Prostate gland (tissue), 2 donors: Measurements from ENCODE around the gene AMFR. TPM values are rescaled to one million over a fixed set of nuclear protein-coding genes. Genes with fewer than 3 reads are reported as not detected.

Experiments used
- DNase-seq: peaks from one replicate; pipeline ENCODE4 v3.0.0-alpha.2; 2019; ENCODE audit warnings: low spot score
- H3K27ac ChIP-seq, 2 donors: fragments of 200-600 bp; sonication (generic); 2 replicates each; pipeline ENCODE4 v1.5.1; 2017 to 2019
- H3K27me3 ChIP-seq: fragments of 200-600 bp; sonication (generic); replicated peaks from 2 replicates; pipeline ENCODE4 v1.5.1; 2019; ENCODE audit not compliant: insufficient read depth
- H3K36me3 ChIP-seq, 2 donors: fragments of 200-600 bp; sonication (generic); 1 replicate in 1 of 2; 2 replicates in 1 of 2; pipeline versions ENCODE4 v1.5.1 to v1.8.1; 2017 to 2019
- H3K4me1 ChIP-seq: fragments of 200-600 bp; sonication (generic); replicated peaks from 2 replicates; pipeline ENCODE4 v1.5.1; 2019
- H3K4me3 ChIP-seq, 2 donors: fragments of 200-600 bp; sonication (generic); 2 replicates each; pipeline ENCODE4 v1.5.1; 2017 to 2019
- H3K9me3 ChIP-seq: fragments of 200-600 bp; sonication (generic); 2 replicates; pipeline ENCODE4 v1.5.1; 2017
- POLR2A ChIP-seq: fragments of 450-650 bp; IDR thresholded peaks from one replicate; pipeline ENCODE4 v1.6.1; 2016; ENCODE audit warnings: antibody characterized with exemption, mild to moderate bottlenecking
- POLR2AphosphoS5 ChIP-seq: sonication (generic); formaldehyde crosslinking; IDR thresholded peaks from one replicate; pipeline ENCODE4 v1.6.1; 2017; ENCODE audit warnings: antibody characterized with exemption
- WGBS: methylation state at CpG from one replicate; pipeline ENCODE4 v1.1.5; 2018; 5-methylcytosine and 5-hydroxymethylcytosine counted together
- intact Hi-C: fragments of 100-400 bp; cut with DNase I; formaldehyde crosslinking; loops from one replicate; pipeline ENCODE4 v1.14.2; 2022
- total RNA-seq, 2 donors: library from RNA; depleted of rRNA; stranded (reverse); fragments of >200 nt; gene quantifications; one replicate each; pipeline ENCODE4 v1.1.0, GENCODE V29; 2016
- TF ChIP-seq, protein P1 (sequence below), 4 experiments: fragments of 200-600 bp in 2 of 4; fragments of 450-650 bp in 2 of 4; sonication (generic) in 2 of 4; IDR thresholded peaks; 1 replicate in 3 of 4; 2 replicates in 1 of 4; pipeline ENCODE4 v1.5.1; 2016 to 2019; ENCODE audit warnings: antibody characterized with exemption in 4 of 4, mild to moderate bottlenecking in 2 of 4, moderate library complexity in 2 of 4

Gene AMFR
- total RNA-seq, 2 donors from 2014 or later, result 123 to 261 TPM

DNA sequence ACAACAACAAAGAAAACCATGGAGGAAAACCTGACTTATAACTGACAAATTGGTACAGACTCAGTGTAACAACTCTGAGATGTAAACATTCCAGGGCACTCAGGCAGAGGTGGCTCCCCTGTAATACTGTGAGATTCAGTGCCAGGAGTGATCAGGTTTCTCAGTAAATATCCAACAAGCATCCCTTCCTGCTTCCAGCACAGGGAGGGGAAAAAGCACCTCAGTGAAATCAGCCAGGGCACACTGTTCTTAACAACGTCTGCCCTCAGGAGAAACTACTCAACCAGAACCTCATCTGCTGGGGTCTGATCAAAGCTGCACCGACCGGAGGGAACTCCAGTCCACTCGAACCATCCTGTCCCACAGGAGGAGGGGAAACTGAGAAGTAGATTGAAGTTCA lies 52.3 kb downstream of the AMFR start:
- H3K27ac ChIP-seq, result peak overlapping the region in 1 of 2 donors; percentile 33
- TF ChIP-seq POLR2A (no peak), POLR2AphosphoS5 (peak; percentile 76)
- intact Hi-C loops, result no loop called here
- no peaks in the 10 kb centered on the region for H3K9me3 ChIP-seq
- DNase-seq, result peak; percentile 70
- 29% methylated on average over 4 of the region's 4 CpGs for WGBS
- no peaks in the 10 kb centered on the region for H3K27me3 ChIP-seq
- H3K4me3 ChIP-seq, result no peak overlapping the region
- no peaks in the 10 kb centered on the region for H3K36me3 ChIP-seq
- no peaks in the 10 kb centered on the region for H3K4me1 ChIP-seq

DNA sequence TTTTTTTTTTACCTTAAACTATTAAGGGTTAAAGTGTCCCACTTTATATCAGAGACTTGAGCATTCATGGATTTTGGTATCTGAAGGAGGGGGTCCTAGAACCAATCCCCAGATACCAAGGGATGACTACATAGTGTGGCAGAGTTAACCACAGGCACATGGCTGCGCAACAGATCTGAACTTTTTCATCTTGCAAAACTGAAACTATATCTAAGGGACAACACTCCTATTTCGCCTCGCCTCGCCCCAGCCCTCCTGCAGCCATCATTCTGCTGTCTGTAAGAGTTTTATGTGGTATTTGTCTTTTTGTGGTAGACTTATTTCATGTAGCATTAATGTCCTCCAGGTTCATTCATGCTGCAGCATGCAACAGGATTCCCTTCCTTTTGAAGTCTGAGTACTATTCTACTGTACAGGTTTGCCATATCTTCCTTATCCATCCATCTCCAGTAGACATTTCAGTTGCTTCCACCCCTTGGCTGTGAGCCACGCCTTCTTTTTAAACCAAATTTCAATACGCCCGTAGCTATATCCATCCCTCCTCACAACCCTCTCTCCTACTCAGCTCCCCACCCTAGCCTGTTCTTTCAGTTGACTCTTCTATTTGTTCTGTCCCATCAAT lies 53.2 kb downstream of the AMFR start:
- no peaks in the 10 kb centered on the region for H3K4me1 ChIP-seq
- H3K4me3 ChIP-seq, result no peak overlapping the region
- DNase-seq, result no peak
- WGBS, result 46% methylated on average over 7 of the region's 7 CpGs
- intact Hi-C loops, result no loop called here
- no peaks in the 10 kb centered on the region for H3K27me3 ChIP-seq
- H3K27ac ChIP-seq, result no peak overlapping the region
- TF ChIP-seq POLR2AphosphoS5 (no peak), POLR2A (no peak)
- TF ChIP-seq, protein P1, sequence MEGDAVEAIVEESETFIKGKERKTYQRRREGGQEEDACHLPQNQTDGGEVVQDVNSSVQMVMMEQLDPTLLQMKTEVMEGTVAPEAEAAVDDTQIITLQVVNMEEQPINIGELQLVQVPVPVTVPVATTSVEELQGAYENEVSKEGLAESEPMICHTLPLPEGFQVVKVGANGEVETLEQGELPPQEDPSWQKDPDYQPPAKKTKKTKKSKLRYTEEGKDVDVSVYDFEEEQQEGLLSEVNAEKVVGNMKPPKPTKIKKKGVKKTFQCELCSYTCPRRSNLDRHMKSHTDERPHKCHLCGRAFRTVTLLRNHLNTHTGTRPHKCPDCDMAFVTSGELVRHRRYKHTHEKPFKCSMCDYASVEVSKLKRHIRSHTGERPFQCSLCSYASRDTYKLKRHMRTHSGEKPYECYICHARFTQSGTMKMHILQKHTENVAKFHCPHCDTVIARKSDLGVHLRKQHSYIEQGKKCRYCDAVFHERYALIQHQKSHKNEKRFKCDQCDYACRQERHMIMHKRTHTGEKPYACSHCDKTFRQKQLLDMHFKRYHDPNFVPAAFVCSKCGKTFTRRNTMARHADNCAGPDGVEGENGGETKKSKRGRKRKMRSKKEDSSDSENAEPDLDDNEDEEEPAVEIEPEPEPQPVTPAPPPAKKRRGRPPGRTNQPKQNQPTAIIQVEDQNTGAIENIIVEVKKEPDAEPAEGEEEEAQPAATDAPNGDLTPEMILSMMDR (IDR thresholded peaks at IDR 0.05), result no peak
- no peaks in the 10 kb centered on the region for H3K36me3 ChIP-seq
- no peaks in the 10 kb centered on the region for H3K9me3 ChIP-seq

DNA sequence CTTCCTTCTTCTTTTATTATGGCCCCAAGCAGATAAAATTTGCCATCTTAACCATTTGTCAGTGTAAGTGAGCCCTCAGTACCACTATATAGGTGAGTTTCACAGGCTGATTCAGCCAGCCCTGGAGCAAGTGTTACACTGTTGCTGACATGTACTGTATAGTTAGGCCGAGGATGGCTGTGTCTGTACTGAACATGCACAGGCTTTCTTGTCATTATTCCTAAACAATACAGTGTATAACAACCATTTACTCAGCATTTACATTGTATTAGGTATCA lies 53.7 kb downstream of the AMFR start:
- Histone ChIP-seq H3K27me3 (no peaks in the 10 kb centered on the region), H3K27ac (peak overlapping the region; percentile 44 to 47), H3K4me3 (no peak overlapping the region), H3K4me1 (no peaks in the 10 kb centered on the region), H3K36me3 (no peaks in the 10 kb centered on the region), H3K9me3 (no peaks in the 10 kb centered on the region)
- intact Hi-C loops, result no loop called here
- no peak for DNase-seq
- WGBS, result 57% methylated on average over 1 of the region's 1 CpG
- no peak for TF ChIP-seq POLR2AphosphoS5
- no peak for TF ChIP-seq POLR2A
- TF ChIP-seq, protein P1 (IDR thresholded peaks at IDR 0.05), result no peak

DNA sequence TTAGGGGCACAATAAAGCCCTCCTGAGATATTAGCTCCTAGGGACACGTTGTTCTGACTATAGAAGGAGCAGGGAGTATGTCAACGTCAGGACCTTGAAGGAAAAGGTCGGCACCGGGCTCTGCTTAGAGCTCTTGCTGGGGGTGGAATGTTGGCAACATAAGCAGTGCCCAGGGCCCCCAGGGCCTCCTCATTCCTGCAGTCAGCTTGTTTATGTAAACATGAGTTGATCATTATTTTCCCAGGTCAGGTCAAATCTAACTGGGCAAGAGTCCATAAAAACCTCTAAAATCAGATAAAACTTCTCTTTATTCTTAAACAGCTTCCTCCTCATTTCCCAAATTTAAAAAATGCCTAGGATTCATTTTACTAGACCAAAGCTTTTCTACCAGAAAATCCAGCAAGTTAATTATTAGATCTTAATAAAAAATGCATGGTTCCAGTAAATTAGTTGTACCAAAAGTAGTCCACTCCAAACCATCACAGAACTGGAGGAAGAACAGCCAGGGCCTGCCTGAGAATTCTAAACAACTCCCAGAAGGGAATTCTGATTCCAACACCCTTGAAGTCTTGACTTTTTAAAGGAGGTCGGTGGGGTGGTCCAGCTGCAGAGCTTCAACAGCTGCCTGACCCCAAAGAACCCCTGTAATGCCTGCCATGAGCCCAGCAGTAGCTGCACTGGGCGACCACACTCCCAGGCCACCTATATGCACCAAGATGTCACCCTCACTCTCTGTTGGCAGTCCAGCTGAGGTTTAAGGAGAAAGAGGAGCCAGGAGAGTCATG lies 54.3 kb downstream of the AMFR start:
- DNase-seq, result no peak
- 28% methylated on average over 6 of the region's 6 CpGs for WGBS
- TF ChIP-seq POLR2AphosphoS5, result no peak
- no peak for TF ChIP-seq POLR2A
- TF ChIP-seq, protein P1 (IDR thresholded peaks at IDR 0.05), result no peak

DNA sequence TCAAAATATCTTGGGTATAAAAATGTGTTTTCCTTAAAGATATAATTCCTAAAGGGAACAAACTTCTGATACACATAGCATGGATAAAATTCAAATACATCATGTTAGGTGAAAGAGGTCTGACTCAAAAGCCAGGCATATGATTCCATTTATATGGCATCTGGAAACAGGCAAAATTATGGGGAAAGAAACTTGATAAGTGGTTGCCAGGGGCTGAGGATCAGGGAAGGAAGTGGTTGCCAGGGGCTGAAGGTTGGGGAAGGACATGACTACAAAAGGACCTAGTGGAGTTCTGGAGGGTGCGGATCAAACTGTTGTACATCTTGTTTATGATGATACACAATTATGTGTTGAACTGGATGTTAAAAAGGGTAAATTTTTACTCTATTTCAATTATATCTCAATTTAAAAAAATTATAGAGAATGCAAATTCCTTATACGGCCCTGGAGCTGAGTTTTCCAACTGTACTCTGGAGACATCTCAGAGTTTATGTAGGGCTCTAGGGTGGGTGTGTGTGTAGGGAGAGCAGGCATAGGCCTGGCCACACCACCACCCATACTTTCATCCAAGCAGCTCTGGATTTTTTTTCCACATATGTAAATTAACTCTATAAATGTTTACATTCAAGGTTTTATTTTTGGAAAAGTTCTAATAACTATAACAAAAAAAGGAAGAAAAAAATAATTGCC lies 55.0 kb downstream of the AMFR start:
- Histone ChIP-seq H3K27ac (peak overlapping the region; percentile 17 to 44), H3K36me3 (no peaks in the 10 kb centered on the region), H3K9me3 (no peaks in the 10 kb centered on the region), H3K4me3 (no peak overlapping the region), H3K27me3 (no peaks in the 10 kb centered on the region), H3K4me1 (no peaks in the 10 kb centered on the region)
- no peak for TF ChIP-seq POLR2A
- TF ChIP-seq, protein P1 (IDR thresholded peaks at IDR 0.05), result no peak
- TF ChIP-seq POLR2AphosphoS5, result no peak
- 77% methylated on average over 2 of the region's 2 CpGs for WGBS
- DNase-seq, result no peak
- intact Hi-C loops, result no loop called here

More for the DNA sequence above, 54.3 kb downstream of the AMFR start:
- Histone ChIP-seq H3K27me3 (no peaks in the 10 kb centered on the region), H3K4me3 (no peak overlapping the region), H3K36me3 (no peaks in the 10 kb centered on the region), H3K4me1 (no peaks in the 10 kb centered on the region), H3K9me3 (no peaks in the 10 kb centered on the region), H3K27ac (peak overlapping the region; percentile 44 to 47)
- intact Hi-C loops, result no loop called here
